Stimulated activated CD8-positive, alpha-beta memory T cell treated with anti-CD3 and anti-CD28 coated beads, Interleukin-7, amount 100 ng/mL, for 48 hours (primary cell): Measurements from ENCODE around the gene RPA3.
A peak's percentile ranks its signal among the peaks of the same experiment; 100 is the strongest.
"Not testable (repeated sequence)": the region's sequence is repeated elsewhere in the genome, so short reads cannot be mapped to it uniquely, and the experiment has no call there.

Experiments
- DNase-seq, 2 donors: peaks; one replicate each; pipeline ENCODE4 v3.0.0-alpha.2; 2020; ENCODE audit warnings: low read depth in 1 of 2; ENCODE audit errors: extremely low read depth in 1 of 2

Gene RPA3

DNA sequence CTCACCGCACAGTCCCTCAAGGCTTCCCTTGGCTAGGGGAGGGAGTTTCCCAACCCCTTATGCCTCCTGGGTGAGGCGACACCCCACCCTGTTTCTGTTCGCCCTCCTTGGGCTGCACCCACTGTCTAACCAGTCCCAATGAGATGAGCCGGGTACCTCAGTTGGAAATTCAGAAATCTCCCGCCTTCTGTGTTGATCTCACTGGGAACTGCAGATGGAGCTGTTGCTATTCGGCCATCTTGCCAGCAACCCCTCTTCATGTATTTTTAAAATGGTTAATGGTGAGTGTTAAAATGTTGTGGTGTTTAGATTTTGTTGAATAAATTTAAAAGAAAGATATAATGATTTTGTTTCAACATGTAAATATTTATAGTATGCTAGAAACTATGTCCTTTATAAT lies 55.9 kb downstream of the RPA3 start:
- DNase-seq, result no peak

DNA sequence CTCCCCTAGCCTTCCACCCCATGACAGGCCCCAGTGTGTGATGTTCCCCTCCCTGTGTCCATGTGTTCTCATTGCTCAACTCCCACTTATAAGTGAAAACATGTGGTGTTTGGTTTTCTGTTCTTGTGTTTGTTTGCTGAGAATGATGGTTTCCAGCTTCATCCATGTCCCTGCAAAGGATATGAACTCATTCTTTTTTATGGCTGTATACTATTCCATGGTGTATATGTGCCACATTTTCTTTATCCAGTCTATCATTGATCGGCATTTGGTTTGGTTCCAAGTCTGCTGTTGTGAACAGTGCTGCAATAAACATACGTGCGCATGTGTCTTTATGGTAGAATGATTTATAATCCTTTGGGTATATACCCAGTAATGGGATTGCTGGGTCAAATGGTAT lies 61.9 kb downstream of the RPA3 start:
- DNase-seq, result not testable (repeated sequence)

DNA sequence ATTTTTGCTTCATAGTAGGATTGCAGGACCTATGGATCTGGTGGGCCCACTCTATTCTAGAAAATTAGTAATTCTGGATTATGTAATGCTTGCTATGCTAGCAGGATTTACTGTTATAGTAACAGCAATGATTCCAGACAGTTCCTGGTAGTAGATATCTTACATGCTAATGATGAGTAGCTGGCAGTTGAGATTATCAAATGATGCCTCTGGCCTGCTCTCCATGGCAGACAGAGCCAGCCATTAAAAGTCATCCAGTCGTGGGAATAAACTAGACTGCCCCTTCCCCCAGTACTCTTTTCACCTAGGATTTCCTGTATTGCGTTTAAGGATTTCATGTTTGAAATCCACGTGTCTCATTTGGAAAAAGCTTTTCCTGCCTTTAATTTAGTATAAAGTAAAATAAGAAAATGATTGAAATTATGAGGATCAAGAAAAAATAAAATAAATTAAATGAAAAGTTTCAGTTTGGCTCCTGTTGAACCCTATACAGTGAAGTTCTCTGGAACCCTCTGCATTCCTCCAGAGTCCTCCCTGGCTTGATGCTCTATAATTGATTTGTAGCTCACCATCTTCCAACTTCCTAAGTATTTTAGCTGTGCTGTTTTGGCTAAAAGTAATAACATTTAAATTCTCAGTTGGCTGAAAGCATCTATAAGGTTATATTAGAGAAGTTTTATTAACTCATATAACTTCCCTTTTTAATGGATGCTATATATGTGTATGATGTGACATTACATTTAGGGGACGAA lies 63.3 kb downstream of the RPA3 start:
- no peak for DNase-seq

- DNase-seq, result no peak
Observed at GRCh38 chr7:7653593-7654187, 64.7 kb downstream of the RPA3 start.

- no peak for DNase-seq
Observed at GRCh38 chr7:7652798-7653540, 65.4 kb downstream of the RPA3 start.

DNA sequence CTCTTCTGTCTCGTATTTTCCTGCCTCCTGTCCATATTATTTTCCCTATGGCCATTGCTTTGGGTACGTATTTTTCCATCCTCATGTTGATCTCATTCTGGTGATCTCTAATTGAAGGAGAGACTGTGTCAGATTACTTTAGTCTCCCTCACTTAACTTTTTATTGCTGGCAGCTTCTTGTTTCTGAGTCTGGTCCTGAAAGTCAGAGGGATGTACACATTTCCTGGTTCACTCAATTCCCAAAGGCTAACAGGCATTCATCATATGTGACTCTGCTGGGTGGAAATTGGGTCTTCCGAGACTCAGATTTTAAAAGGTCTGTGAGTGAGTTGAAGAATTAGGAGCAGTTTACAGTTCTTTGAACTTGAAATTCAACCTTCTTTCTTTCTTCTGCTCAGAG lies 66.9 kb downstream of the RPA3 start:
- no peak for DNase-seq

DNA sequence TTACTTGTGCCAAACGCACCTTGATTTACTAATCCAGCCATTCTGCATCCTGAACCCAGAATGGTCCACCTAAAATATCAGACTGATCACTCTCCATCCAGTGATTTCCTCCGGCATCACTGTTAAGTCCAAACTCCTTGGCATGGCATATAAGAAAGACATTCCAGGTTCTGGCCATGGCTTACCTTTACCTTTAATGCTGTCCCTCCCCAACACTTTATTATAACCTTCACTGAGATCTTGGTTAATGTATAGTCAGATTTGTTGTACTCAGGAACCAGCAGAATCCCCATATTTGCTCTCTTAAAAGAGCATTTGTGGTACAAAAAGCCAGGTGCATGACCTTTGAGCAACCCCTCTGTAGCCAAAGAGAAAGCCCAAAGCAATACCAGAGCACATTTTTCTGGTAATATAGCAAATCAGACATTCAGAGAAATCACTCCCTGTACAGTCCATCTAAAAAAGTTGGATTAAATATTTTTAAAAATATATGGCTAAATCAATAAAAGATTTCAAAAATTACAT lies 67.7 kb downstream of the RPA3 start:
- DNase-seq, result no peak

DNA sequence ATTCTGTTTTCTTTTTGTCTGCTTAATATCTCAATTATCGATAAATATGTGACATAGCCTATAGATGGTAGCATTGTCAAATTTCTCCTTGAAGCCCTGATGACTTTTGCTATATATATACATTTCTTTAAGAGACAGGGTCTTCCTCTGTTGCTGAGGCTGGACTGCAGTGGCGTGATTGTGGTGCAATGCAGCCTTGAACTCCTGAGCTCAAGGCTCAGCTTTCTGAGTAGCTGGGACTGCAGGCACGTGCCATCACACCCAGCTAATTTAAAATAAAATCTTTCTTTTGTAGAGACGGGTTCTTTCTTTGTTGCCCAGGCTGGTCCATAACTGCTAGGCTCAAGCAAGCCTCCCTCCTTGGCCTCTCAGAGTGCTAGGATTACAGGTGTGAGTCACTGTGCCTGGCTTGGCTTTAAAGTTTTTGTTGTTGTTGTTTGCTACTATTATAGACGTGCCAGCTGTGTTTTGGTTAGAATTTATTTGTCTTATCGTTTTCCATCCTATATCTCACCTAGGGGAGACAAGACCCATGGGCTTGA lies 70.8 kb downstream of the RPA3 start:
- no peak for DNase-seq

- DNase-seq, result no peak
Observed at GRCh38 chr7:7642081-7642480, 76.3 kb downstream of the RPA3 start.

GRCh38 chr7:7641129-7641663 lies 77.2 kb downstream of the RPA3 start:
- DNase-seq, result no peak

DNA sequence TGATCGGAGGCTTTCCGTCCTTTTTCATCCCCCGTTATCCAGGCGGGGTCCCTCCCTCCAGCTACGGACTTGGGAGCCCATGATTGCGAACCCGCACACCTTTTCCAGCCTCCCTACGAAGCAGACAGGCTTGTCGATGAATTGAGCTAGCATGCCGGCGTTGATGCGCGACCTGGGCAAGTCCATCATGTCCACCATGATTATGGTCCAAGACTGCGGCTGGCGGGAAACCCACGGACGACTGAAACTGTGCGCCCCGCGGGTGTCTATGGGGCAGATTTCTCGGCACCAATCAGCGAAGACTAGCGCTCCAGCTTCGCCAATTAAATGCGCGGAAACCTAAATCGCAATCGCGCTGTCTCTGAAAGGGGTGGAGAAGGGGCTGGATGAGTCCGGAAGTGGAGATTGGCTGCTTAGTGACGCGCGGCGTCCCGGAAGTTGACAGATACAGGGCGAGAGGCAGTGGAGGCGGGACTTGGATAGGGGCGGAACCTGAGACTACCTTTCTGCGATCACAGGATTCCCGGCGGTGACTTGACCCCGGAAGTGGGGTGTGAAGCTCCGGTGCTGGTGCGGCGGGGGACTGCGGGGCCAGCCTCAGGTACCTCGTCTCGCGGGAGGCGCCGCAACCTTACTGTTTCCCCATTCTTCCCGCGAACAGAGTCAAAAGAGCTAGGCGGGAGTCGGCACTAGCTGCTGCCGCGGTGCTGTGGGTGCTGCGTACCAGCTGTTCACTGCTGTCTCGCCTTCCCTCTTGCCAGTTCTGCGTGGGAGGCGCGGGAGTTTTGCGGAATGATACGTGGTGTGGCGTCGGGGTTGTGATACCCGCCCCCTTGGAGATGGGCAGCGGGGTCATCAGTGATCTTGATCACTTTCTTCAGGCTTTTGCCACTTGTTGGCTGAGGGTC lies 77.9 kb downstream of the RPA3 start, which contains the start of gene UMAD1:
Gene UMAD1, plus strand, starts transcription at position 532 of the 908 bp plus-strand sequence. CDS start 32,620 bp downstream, outside the sequence.
- DNase-seq, result peak; percentile 92 to 98

DNA sequence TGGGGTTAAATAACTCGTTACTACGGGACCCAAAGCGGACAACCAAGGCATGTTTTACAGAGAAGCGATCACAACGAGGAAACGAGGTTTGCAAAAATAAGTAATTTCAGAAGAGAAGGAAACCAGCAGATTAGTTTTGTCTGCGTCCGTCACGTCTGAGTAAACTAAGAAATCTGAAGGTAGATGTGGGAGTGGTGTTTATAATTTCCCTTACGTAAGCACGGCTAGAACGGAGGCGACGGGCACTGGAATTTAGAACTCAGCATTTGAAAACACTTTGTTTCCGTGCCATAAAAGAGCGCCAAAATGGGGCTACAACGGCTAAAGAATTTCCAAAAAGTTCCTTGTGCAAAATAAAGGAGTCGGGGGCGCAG lies 78.6 kb downstream of the RPA3 start:
- DNase-seq, result peak in 1 of 2 donors; percentile 14

GRCh38 chr7:7639421-7639820 lies 79.0 kb downstream of the RPA3 start:
- no peak for DNase-seq

- no peak for DNase-seq
Observed at GRCh38 chr7:7630626-7631329, 87.6 kb downstream of the RPA3 start.

- DNase-seq, result no peak
Observed at GRCh38 chr7:7628476-7628875, 89.9 kb downstream of the RPA3 start.

DNA sequence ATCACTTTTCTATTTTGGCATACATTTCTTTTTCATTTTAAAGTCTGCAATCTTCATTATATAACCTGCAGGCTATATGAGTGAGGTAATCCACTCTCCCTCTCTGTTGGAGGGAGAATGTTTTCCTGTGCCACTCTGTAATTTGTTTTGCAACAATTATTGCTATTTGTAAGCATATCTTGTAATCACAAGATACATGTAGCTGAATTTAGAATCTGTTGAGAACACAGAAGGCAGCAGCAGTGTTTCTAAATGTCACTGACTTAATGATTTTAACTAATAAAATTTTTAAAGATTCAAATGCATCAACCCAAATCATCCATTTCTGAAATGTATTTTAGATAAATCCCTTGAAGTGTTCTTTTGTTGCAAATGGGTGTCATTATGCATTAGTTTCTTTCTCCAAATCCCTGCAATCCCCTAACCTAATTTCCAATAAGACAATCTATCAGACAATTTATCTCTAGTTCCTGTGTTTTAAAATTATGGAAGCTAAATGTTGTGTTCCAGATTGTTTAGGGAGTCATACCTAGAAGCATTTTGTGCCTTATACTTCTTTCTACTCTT lies 97.7 kb downstream of the RPA3 start:
- DNase-seq, result no peak

GRCh38 chr7:7620236-7620635 lies 98.2 kb downstream of the RPA3 start:
- DNase-seq, result no peak

- no peak for DNase-seq
Observed at GRCh38 chr7:7618410-7618809, 100.0 kb downstream of the RPA3 start.

DNA sequence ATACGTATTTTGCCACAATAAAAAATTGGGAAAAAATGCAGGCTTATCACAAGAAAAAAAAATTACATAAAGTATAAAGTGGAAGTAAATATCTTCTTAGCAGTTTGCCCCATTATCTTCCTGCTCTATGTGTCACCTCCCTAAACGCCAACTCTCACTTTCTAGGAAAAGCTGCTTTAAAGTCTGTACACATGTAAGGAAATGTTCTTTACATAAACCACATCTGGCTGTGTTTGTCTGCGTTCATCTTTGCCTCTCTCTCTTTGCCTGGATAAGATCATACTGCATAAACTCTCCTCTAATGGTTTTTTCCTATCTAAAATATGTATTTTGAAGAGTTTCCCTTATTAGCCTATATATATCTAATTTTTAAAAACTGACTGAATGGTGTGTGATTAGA lies 100.9 kb downstream of the RPA3 start:
- DNase-seq, result no peak
